GM21381 (cell line): ENCODE data around the gene CEBPZOS.
A peak's percentile ranks its signal among the peaks of the same experiment; 100 is the strongest.

Experiments
- ATAC-seq: cut with Tn5 transposase; IDR thresholded peaks from one replicate; pipeline ENCODE4 v1.9.1; 2021; ENCODE audit warnings: mild to moderate bottlenecking, moderate library complexity; ENCODE audit not compliant: unreplicated experiment

CEBPZOS gene

DNA sequence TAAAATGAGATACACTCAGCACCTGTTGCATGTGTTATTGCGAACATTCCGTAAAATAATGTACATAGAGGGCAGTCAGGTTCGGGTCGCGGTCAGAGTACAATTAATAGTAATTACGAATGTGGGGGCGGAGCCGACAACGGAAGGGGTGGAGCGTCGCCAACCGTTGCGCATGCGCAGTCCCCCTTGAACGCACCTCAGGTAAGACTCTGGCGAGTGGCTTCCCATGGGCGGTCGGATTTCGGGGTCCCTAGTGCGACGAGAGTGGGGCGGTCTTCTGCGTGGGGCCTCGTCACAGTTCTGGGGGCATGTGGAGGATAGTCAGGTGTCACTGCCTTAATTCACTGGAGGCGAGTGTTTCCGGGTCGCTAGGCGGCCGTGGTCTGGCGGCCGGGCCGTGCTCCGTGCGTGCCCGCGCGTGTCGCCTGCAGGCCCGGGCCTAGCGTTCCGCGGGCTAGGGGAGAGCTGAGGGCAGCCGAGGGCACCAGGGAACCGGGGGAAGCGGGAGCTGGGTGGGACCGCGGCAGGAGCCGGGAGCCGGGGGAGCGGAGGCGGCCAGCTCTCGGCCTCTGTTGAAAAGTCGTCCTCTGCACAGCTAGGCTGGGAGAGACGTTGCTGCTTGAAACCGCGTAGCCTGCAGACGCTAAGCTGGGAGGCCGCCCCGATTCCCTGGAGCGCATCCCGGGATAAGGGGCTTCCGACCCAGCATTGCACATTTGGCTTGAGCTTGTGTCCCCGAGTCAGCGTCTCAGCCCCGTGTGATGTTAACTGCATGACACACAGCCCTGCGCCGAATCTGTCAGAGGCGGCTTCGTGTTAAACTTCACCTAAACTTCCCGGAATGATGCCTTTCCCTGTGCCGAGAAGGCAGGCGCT is at the start of gene CEBPZOS:
Gene CEBPZOS, plus strand, starts transcription at position 177 of the 876 bp plus-strand sequence. CDS start 3,209 bp downstream, outside the sequence.
- ATAC-seq = peak; percentile 74

DNA sequence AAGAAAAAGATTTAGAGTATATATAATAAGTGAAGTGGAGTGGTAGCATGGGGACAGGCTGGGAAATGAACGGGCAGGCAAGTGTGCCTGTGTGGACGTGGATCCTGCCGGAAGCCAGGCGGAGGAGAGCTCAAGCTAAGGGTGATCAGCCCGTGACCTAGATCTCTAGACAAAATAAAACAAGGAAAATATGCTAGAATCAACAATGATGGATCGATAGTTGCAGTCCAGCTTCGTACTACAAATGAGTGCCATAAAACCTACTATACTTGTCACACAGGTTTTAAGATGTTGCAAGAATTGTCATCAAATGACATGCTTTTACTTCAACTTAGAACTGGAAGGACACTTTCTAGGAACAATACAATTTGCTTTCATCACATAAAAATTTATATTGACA is 48.0 kb upstream of the CEBPZOS start:
- ATAC-seq = no peak

DNA sequence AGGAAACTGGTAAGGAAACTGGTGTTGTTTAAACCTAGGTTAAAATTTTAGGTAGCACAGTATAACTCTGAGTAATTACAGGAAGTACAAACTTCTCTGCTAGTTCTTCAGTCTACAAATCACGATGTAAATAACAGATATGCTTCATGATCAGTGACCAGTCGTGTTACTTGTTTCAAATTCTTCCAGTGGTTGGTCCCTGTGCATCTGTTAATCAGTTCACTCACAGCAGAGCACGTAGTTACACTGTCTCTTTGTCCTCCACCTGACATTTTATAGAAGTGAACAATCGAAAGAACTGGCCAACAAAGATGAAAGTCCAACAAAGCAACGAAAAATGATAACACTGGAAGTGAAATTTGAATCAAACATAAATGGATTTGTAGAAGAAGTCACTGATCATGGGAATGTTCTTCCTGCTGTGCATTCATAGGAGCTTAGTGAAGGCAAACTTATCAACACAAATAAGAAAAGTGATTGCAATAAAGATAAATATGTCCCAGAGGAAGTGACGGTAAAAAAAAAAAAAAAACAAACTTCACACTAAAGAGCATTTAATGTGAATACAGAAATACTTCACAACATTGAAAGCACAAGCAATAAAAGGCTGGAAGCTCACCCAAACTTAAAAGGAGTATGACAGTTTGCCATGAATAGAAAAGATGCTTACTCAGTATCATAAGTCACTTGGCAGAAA is 46.5 kb upstream of the CEBPZOS start:
- no peak for ATAC-seq

DNA sequence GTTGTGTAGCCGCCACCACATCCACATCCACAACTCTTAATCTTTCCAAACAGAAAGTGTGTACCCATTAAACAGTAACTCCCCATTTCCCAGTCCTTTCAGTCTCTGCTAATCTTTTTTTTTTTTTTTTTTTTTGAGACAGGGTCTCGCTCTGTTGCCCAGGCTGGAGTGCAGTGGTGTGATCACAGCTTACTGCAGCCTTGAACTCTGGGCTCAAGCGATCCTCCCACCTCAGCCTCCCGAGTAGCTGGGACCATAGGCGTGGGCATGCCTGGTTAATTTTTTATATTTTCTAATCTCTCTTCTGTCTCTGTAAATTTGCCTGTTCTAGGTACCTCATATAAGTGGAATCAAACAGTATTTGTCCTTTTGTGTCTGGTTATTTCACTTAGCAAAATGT is 43.1 kb upstream of the CEBPZOS start:
- ATAC-seq = no peak

DNA sequence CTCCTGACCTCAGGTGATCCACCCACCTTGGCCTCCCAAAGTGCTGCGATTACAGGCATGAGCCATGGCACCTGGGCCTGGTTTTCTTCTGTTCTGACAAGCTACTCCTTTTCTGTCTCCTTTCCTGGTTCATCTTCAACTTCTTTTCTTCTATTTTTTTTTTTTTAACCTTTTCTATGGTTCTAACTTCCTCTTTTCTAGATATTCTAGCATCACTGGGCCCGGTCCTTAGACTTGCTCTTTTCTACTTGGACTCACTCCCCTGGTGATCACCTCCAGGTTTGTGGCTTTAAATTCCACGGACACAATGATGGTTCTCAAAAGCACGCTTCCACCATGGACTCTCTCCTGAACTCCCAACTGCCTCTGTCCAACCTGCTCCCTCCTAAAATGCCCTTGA is 41.5 kb upstream of the CEBPZOS start:
- no peak for ATAC-seq

DNA sequence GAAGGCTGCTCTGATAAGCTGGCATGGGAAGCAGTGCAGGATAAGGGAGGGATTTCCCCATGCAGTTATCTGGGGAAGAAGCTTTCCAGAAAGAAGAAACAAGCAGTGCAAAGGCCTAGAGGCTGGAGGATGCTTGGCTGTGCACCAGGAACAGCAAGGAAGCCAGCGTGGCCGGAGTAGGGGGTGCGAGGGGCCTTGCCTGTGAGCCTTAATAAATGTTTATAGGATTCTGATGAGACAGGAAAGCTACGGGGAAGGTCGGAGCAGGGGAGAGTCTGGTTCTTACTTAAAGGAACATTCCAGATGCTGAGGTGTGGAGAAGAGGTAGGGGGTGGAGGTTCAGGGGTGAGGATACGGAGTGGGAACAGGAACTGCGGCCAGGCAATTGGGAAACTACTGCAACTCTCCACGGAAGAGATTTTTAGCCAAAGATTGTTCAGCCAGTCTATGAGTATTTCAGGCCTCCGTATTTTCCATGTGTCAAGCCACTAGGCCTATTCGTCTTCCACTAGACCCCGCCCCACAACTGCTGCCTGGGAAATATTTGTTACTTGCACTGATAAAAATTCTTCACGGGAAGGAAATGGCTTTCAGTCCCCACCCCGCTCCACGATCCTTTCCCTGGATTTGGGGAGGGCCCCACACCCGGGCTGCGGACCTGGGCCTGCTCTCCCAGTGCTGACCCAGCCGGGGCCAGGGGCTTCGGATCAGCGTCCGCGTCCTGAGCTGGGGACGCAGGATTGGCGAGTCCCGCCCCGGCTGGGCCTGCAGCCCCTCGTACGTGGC is 40.0 kb upstream of the CEBPZOS start:
- ATAC-seq = peak; percentile 26

DNA sequence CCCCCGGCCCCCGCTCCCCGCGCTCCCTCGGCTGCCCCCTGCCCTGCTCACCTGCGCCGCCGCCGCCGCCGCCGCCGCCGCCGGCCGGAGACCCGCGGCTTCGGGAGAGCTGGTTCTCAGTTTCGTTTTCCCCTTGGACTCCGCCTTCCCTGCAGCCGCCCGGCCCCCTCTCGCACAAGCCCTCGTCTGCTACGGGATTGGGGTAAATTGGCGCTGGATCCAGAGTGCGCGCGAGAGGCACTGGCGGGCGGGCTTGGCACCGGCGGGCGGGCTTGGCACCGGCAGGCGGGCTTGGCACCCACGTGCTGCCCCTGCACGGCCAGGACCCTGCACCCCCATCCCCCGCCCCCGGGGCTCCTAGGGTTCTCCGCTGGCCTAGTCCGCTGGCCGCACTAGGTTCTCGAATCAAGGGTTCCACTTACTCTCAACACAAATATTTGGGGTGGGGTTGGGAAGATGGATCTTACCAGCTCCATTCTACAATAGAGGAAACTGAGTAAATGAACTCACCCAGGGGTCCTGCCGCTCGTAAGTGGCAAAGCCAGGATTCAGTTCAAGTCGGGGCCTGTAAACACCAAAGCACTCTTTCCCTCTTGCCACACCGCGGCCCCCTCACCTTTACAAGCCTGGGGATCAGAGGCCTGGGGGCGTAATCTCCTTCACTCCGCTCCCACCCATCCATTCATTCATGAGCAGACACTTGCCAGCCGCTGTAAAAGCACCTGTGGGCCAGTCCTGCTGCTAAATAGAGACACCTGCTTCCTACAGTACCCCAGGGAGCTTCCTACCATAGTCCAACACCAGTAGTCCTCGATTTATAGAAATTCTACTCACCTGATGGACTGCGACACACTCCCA is 39.2 kb upstream of the CEBPZOS start, which contains the start of gene EIF2AK2:
Gene EIF2AK2, minus strand, starts transcription at position 124 of the 858 bp plus-strand sequence. CDS start 9,174 bp downstream, outside the sequence.
- peak; percentile 86 for ATAC-seq

DNA sequence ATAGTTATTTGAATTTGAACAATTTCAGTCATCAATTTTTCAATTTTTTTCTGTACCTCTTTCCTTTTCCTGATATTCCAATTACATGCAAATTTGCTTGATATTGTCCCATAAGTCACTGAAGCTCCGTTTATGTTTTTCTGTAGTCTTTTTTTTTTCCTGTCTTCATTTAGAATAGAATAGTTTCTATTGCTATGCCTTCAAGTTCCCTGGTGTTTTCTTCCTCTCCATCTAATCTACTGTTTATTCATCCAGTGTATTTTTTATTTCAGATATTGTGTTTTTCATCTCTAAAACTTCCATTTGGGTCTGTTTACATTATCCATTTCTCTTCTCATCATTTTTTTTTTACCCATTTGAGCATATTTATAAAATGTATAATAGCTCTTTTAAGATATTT is 31.5 kb upstream of the CEBPZOS start:
- ATAC-seq = no peak

DNA sequence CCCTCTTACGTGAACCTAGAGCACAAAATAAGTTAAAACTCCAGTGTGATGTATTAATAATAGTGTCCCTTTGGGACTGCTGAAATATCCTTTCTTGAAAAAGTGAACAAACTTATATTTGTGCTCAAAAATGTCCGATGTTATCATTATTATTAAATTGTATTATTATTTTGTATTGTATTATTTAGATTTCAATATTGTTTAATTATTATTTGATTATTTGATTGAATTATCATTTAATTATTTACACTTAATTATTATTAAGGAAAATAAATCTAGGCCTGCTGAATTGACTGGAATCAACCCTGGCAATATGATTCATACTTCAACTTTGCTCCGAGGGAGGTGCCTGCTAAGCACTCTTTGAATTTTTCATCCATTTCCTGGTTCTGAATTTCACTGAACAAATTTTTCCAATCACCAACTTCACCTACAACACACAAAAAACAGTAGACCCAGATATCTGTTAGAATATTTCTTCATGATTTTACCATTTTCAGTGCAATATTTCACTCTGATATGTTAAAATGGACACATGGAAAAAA is 28.6 kb upstream of the CEBPZOS start:
- no peak for ATAC-seq

DNA sequence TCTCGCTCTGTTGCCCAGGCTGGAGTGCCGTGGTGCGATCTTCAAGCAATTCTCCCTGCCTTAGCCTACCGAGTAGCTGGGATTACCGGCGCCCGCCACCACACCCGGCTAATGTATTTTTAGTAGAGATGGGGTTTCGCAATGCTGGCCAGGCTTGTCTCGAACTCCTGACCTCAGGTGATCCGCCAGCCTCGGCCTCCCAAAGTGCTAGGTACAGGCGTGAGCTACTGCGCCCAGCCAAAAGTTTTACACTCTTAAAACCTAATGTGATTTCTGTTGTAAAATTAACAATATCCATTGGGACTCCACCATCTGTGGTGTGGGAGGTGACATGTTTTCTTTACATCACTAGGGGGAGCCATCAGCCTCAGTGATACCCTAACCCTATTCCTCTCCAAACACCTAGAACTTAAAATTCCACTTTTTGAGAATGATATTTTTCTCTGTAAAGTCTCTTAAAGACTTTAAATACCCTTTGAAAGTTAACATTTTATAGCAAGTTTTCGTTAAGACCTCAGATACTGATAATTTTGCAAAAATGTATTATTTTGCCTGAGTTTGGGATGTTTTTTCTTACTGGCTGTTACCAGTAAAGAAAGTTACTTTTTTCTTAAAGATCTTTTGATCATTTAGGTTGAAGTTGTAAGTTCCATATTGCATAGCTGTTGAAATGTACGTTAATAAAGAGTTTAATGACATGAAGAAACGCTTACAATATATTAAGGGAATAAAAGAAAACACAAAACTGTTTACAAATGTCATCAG is 27.9 kb upstream of the CEBPZOS start:
- peak; percentile 51 for ATAC-seq

DNA sequence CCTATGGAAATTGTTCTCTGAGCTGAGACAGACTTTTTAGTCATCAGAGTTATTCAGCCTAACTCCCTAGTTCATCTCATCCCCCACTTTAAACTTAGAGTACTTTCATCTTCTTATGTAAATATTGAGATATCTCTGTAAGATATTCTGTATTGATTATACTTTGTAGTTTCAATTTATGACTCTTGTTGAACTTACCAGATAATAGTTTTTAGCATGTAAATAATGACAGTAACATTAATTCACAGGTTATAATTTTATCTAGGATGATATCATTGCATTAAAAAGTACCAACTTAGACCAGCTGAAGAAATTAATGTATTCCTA is 24.7 kb upstream of the CEBPZOS start:
- ATAC-seq = no peak

DNA sequence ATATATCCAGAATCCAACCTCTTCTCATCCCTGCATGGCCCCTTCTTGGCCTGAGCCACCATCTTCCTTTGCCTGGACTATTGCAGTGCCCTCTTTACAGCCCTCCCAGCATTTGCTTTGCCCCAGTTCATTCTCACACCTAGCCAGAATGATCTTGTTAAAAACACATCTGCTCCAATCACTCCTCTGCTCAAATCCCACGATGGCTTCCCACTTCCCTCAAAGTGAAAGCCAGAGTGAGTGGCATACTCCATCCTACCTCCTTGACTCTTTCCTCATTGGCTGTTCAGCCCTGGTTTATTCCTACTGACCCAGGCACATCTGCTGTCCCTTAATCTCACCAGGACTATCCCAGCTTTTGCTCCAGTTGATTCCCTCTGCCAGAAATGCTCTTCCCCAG is 22.6 kb upstream of the CEBPZOS start:
- no peak for ATAC-seq

DNA sequence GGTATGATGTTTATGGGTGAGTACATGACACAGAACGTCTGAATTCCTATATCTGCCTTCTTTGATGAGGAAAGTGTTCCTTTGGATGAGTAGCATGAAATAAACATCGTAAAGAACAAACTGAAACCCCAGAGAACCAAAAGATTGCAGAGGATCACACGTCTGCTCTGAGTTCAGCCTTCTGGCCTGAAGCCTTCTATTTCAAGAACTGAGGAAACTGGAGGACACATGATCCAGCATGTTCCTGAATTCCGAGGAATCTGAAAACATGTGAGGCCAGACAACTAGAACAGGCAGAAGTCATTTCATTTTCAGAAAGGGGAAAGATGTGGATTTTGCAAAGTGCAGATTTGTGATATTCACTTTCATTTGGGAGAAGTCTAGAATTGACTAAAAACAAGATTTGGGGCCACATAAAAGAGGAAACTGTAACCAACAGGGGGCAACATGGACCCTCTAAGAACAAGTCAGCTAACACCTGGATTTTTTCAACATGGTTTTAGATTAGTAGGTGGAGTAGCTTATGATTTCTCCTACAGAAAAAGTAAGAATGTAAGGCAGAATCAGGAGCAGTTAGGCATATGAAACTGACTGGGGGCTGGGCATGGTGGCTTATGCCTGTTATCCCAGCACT is 16.2 kb upstream of the CEBPZOS start:
- no peak for ATAC-seq

DNA sequence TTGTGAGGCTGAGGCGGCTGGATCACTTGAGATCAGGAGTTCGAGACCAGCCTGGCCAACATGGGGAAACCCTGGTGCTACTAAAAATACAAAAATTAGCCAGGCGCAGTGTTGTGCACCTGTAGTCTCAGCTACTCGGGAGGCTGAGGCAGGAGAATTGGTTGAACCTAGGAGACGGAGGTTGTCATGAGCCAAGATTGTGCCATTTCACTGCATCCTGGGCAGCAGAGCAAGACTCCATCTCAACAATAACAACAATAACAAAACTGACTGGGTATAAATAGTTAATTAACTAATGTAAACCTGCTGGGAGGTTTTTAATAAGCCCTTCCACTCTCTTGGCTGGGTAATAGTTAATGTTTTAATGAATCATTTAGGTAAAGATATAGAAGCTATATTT is 15.7 kb upstream of the CEBPZOS start:
- ATAC-seq = no peak

DNA sequence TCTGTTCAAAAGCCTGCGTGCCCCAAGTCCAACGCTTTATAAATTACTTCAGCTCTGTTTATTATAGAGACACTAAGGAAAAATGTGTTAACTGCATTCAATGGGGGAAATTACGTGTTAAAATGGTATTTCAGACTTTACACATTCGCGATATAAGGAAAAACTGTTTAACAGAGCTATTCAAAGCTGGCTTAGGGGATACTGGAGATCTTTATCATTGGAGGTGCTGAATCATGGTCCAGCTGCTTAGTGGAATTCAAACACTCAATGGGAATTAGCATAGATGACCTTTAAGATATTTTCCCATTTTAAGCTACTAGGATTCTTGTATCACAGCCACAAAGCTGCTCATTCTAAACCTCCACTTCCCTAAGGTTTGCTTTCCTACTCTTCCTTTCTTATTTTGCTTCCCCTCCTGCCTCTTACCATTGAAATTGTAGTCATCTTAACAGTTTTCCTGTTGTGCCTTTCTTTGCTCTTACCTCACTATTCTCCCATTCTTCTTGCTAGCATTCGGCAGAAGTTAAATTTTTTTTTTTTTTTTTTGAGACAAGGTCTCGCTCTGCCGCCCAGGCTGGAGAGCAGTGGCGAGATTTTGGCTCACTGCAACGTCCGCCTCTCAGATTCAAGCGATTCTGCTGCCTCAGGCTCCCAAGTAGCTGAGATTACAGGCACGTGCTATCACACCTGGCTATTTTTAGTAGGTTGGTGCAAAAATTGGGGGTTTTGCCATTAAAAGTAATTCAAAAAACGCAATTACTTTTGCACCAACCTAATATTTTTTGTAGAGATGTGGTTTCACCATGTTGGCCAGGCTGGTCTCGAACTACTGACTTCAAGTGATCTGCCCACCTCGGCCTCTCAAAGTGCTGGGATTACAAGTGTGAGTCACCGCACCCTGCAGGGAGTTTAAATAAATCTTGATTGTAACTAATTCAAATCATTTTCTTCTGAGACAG is 14.3 kb upstream of the CEBPZOS start:
- no peak for ATAC-seq

DNA sequence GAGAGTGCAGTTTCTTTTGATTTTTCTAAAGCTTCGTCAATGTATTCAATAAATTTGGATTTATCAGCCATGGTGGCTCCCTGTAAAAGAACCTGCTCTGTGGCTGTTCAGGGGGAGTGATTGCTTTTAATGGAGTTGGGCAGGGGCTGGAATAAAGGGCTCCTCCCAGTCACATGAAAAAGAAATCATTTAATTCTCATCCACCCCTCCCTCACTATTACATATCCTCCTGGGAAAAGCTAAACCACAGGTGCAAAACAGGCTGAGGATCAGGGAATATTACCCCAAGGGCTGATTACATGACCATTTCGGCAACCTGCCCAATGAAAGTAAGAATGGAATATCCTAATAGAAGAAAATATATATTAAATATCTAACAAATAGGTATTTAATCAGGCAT is 7.7 kb upstream of the CEBPZOS start, which contains the start of gene SULT6B1:
Gene SULT6B1, minus strand, starts transcription at position 101 of the 400 bp plus-strand sequence. Its CDS starts 30 bp downstream, at position 71.
- no peak for ATAC-seq

DNA sequence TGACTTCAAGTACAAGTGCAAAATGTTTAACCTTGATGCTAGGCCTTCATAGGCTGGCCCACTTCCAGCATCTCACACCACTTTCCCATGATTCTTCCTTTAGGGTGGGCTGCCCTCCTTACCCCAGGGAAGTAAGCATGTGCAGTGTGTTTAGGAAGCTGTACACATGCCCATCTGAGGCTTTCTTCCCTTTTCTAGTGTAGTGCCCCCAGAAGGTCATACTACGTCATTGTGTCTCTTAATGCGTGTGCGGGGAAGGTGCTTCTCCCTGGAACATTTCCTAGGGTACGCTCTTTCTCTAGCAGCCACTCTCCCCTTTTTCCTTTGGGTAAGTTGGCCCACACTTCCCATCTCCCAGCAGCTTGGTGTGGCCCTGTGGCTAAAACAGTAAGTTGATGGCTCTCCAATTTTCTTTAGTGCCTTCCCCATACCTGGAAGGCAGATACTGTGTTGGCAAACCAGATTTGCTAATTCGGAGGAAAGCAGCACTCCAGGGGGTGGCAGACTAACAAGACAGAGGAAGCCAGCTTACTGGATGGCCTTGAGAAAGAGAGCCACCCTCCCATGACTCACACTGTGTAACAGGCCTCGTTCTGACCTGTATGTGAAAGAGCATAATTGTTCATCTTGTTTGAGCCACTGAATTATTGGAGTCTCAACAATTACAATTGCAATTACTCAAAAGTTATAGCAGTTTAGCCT is 6.7 kb upstream of the CEBPZOS start:
- ATAC-seq = no peak
